CD14-positive monocyte (primary cell): ENCODE data around the gene FOXP1. TPM values are rescaled to one million over a fixed set of nuclear protein-coding genes. Genes with fewer than 3 reads are reported as not detected.

Experiments
- DNase-seq, 3 donors: peaks; one replicate each; pipeline ENCODE4 v3.0.0-alpha.2; 2011 to 2022
- H2AFZ ChIP-seq: 2 replicates; pipeline ENCODE4 v1.6.0; 2012; ENCODE audit warnings: mild to moderate bottlenecking, low read depth, low read length, inconsistent platforms; ENCODE audit not compliant: insufficient read depth, poor library complexity, severe bottlenecking
- H3K27ac ChIP-seq, 2 donors: 1 replicate in 1 of 2; 2 replicates in 1 of 2; pipeline ENCODE4 v1.5.1; 2012 to 2013; ENCODE audit warnings: low read length in 2 of 2, control low read depth in 1 of 2, inconsistent platforms in 1 of 2, low read depth in 1 of 2, mild to moderate bottlenecking in 1 of 2
- H3K27me3 ChIP-seq, 2 donors: one replicate each; pipeline versions ENCODE4 v1.6.0 to v1.6.1; 2011 to 2013; ENCODE audit warnings: low read length in 2 of 2; ENCODE audit not compliant: control insufficient read depth in 2 of 2, insufficient read depth in 2 of 2
- H3K36me3 ChIP-seq, 2 donors: replicated peaks in 1 of 2; 1 replicate in 1 of 2; 2 replicates in 1 of 2; pipeline versions ENCODE4 v1.5.1 to v1.6.1; 2012 to 2013; ENCODE audit warnings: low read length in 2 of 2, control low read depth in 1 of 2, inconsistent platforms in 1 of 2, mild to moderate bottlenecking in 1 of 2; ENCODE audit not compliant: insufficient read depth in 2 of 2, control insufficient read depth in 1 of 2
- H3K4me1 ChIP-seq, 2 donors: 1 replicate in 1 of 2; 2 replicates in 1 of 2; pipeline versions ENCODE4 v1.5.1 to v1.6.1; 2012 to 2013; ENCODE audit warnings: low read length in 2 of 2, control low read depth in 1 of 2, inconsistent platforms in 1 of 2, mild to moderate bottlenecking in 1 of 2, moderate library complexity in 1 of 2; ENCODE audit not compliant: insufficient read depth in 2 of 2, control insufficient read depth in 1 of 2
- H3K4me2 ChIP-seq: replicated peaks from 2 replicates; pipeline ENCODE3; 2012; ENCODE audit warnings: low read length, moderate library complexity, mild to moderate bottlenecking; ENCODE audit not compliant: poor library complexity, severe bottlenecking; ENCODE audit errors: extremely low read depth
- H3K4me3 ChIP-seq, 3 experiments: fragments of 200-600 bp in 1 of 3; sonication (generic) in 1 of 3; replicated peaks in 1 of 3; 1 replicate in 2 of 3; 2 replicates in 1 of 3; pipeline ENCODE4 v1.5.1; 2011 to 2013; ENCODE audit warnings: low read length in 3 of 3, mild to moderate bottlenecking in 3 of 3, control low read depth in 2 of 3, low read depth in 2 of 3, inconsistent platforms in 1 of 3, moderate library complexity in 1 of 3
- H3K79me2 ChIP-seq: 2 replicates; pipeline ENCODE4 v1.6.0; 2012; ENCODE audit warnings: mild to moderate bottlenecking, control low read depth, inconsistent platforms, low read length, moderate library complexity; ENCODE audit not compliant: insufficient read depth
- H3K9ac ChIP-seq: 2 replicates; pipeline ENCODE4 v1.6.0; 2017; ENCODE audit warnings: low read length, mild to moderate bottlenecking; ENCODE audit not compliant: insufficient read depth, poor library complexity, severe bottlenecking
- H3K9me3 ChIP-seq, 2 donors: replicated peaks in 1 of 2; 1 replicate in 1 of 2; 2 replicates in 1 of 2; pipeline versions ENCODE4 v1.5.1 to v1.6.1; 2012 to 2013; ENCODE audit warnings: low read length in 2 of 2, control low read depth in 1 of 2; ENCODE audit not compliant: control insufficient read depth in 1 of 2, insufficient read depth in 1 of 2
- H4K20me1 ChIP-seq: 2 replicates; pipeline ENCODE4 v1.6.0; 2012; ENCODE audit warnings: mild to moderate bottlenecking, low read length, control low read depth, moderate library complexity; ENCODE audit not compliant: insufficient read depth
- H3K27ac Mint-ChIP-seq, 7 donors: one replicate each; pipeline ENCODE4 v1.8.0; 2020; ENCODE audit warnings: mild to moderate bottlenecking in 7 of 7, mixed read lengths in 7 of 7, moderate library complexity in 6 of 7, inconsistent platforms in 2 of 7
- H3K27me3 Mint-ChIP-seq, 3 donors: one replicate each; pipeline ENCODE4 v1.8.0; 2021 to 2022; ENCODE audit warnings: low read depth in 3 of 3, mild to moderate bottlenecking in 3 of 3, mixed read lengths in 3 of 3, moderate library complexity in 3 of 3, inconsistent platforms in 1 of 3
- H3K36me3 Mint-ChIP-seq, 2 donors: one replicate each; pipeline ENCODE4 v1.8.0; 2020; ENCODE audit warnings: mixed read lengths in 2 of 2, inconsistent platforms in 1 of 2, mild to moderate bottlenecking in 1 of 2
- H3K4me1 Mint-ChIP-seq: one replicate; pipeline ENCODE4 v1.8.0; 2020; ENCODE audit warnings: mild to moderate bottlenecking, mixed read lengths
- H3K4me3 Mint-ChIP-seq, 2 donors: one replicate each; pipeline ENCODE4 v1.8.0; 2020; ENCODE audit warnings: mild to moderate bottlenecking in 2 of 2, mixed read lengths in 2 of 2, moderate library complexity in 1 of 2
- H3K9me3 Mint-ChIP-seq, 7 donors: one replicate each; pipeline ENCODE4 v1.8.0; 2020 to 2022; ENCODE audit warnings: mixed read lengths in 7 of 7, mild to moderate bottlenecking in 6 of 7, moderate library complexity in 6 of 7, inconsistent platforms in 2 of 7
- CTCF ChIP-seq: fragments of 200-600 bp; IDR thresholded peaks from one replicate; pipeline ENCODE4 v1.8.0; 2022; ENCODE audit warnings: antibody characterized with exemption, mild to moderate bottlenecking
- WGBS: methylation state at CpG from one replicate; pipeline ENCODE4 v1.1.5; 2013; ENCODE audit warnings: missing lambda C conversion rate; ENCODE audit not compliant: insufficient coverage; 5-methylcytosine and 5-hydroxymethylcytosine counted together
- intact Hi-C, 2 donors: fragments of 100-400 bp; cut with micrococcal nuclease; formaldehyde crosslinking; loops; one replicate each; pipeline versions ENCODE4 v1.15.0 to v1.15.1; 2023
- polyA plus RNA-seq, 3 donors: library from polyadenylated mRNA; depleted of rRNA in 1 of 3; unstranded in 2 of 3; stranded (reverse) in 1 of 3; fragments of 300-500 nt in 2 of 3; fragments of >200 nt in 1 of 3; fragmentation: Illumina TruSeq in 2 of 3; gene quantifications; 1 replicate in 2 of 3; 2 replicates in 1 of 3; pipeline ENCODE4 v1.2.3, GENCODE V29; 2012 to 2021

Gene FOXP1
- polyA plus RNA-seq, 3 donors = 25.7 to 42.6 (median 27.8) TPM

- Mint-ChIP-seq H3K9me3 (no peaks in the 10 kb centered on the region), H3K4me1 (peaks cover 1% of the 10 kb centered on the region), H3K36me3 (peaks cover 24 to 25% of the 10 kb centered on the region in 2 donors), H3K27me3 (no peaks in the 10 kb centered on the region), H3K27ac (peak overlapping the region in 1 of 7 donors; percentile 18), H3K4me3 (no peak overlapping the region)
- intact Hi-C loops = no loop called here
- H2AFZ ChIP-seq = no peak overlapping the region
- no peak for TF ChIP-seq CTCF
- H3K4me3 ChIP-seq = no peak overlapping the region
- no peak overlapping the region for H3K9ac ChIP-seq
- no peaks in the 10 kb centered on the region for H3K9me3 ChIP-seq
- H3K4me1 ChIP-seq = no peaks in the 10 kb centered on the region
- H3K27me3 ChIP-seq = no peaks in the 10 kb centered on the region
- no peak overlapping the region for H3K4me2 ChIP-seq
- no peak for DNase-seq
- WGBS = no CpG with 5 or more reads among the region's 1 CpG
- peaks cover 2 to 17% of the 10 kb centered on the region in 2 donors for H3K36me3 ChIP-seq
- H3K27ac ChIP-seq = no peak overlapping the region
- peaks cover 4% of the 10 kb centered on the region for H3K79me2 ChIP-seq
- H4K20me1 ChIP-seq = peaks cover 74% of the 10 kb centered on the region
Observed at GRCh38 chr3:71266875-71267274, 316.7 kb downstream of the FOXP1 start.

GRCh38 chr3:71265365-71265915 lies 318.1 kb downstream of the FOXP1 start:
- peaks cover 4% of the 10 kb centered on the region for H3K79me2 ChIP-seq
- peaks cover 2 to 17% of the 10 kb centered on the region in 2 donors for H3K36me3 ChIP-seq
- H3K4me1 Mint-ChIP-seq = peaks cover 1% of the 10 kb centered on the region
- H3K9me3 ChIP-seq = no peaks in the 10 kb centered on the region
- 90% methylated on average over 5 of the region's 9 CpGs for WGBS
- no peaks in the 10 kb centered on the region for H3K27me3 Mint-ChIP-seq
- H2AFZ ChIP-seq = no peak overlapping the region
- H3K27ac ChIP-seq = no peak overlapping the region
- intact Hi-C loops = no loop called here
- no peak for DNase-seq
- no peaks in the 10 kb centered on the region for H3K27me3 ChIP-seq
- no peak overlapping the region for H3K27ac Mint-ChIP-seq
- no peak overlapping the region for H3K4me2 ChIP-seq
- TF ChIP-seq CTCF = no peak
- no peak overlapping the region for H3K4me3 Mint-ChIP-seq
- H3K4me1 ChIP-seq = no peaks in the 10 kb centered on the region
- no peak overlapping the region for H3K9ac ChIP-seq
- no peaks in the 10 kb centered on the region for H3K9me3 Mint-ChIP-seq
- H3K4me3 ChIP-seq = no peak overlapping the region
- H4K20me1 ChIP-seq = peaks cover 64% of the 10 kb centered on the region
- peaks cover 24 to 25% of the 10 kb centered on the region in 2 donors for H3K36me3 Mint-ChIP-seq
